Caki2 (cell line): ENCODE measurements around the gene DCXR. TPM values are rescaled to one million over a fixed set of nuclear protein-coding genes. Genes with fewer than 3 reads are reported as not detected.
A peak's percentile ranks its signal among the peaks of the same experiment; 100 is the strongest.

Experiments
- DNase-seq: peaks from one replicate; pipeline ENCODE4 v3.0.0-alpha.2; 2015; ENCODE audit warnings: low read depth
- in situ Hi-C: cut with HindIII; loops from 2 replicates; pipeline ENCODE4 v1.10.0; 2016; ENCODE audit warnings: low sequenced_read_pairs, low pct_unique_long_range_greater_than_20kb, mixed read lengths
- total RNA-seq: library from RNA; depleted of rRNA; stranded (reverse); fragments of >200 nt; shearing (Covaris generic); gene quantifications from 2 replicates; pipeline ENCODE4 v1.2.3, GENCODE V29; 2014; ENCODE audit warnings: low replicate concordance

DCXR gene
- total RNA-seq, 1 experiment from 2014 or later = 98.4 TPM

DNA sequence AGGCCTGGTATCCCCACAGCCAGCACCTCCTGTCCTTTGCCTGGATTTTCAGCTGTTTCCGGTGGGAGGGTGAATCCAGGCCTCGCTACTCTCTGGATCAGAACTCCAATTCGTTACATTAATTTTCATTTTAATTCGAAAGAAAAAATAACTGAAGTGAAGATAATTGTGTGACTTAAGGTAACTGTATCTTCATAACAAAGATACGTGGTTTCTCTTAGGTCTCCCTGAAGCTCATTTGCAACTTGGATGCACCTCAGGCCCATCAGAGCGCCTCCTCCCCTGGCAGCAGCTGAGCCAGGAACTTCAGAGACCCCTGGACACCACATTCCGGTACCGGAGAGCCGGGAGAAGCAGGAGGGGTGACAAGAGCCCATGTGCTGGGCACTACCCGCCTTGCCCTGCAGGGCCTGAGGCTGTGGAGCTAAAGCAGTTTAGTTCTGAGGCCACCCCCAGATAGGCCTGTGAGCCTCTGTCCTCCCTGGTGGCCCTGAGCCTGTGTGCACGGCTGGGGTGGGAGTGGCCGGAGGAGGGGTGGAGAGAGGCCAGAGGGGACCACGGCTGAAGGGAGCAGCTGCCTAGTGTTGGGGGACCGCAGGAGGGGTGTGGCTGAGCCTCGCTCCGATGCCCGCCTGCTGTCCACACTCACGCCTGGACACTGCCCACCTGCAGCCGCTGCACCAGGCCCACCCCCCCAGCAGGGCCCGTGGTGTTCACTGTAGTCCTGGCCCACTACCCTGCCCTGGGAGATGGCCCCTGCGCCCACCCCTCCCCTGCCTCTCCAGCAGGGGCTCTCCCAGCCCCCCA is 39.5 kb upstream of the DCXR start:
- in situ Hi-C loops = no loop called here

DNA sequence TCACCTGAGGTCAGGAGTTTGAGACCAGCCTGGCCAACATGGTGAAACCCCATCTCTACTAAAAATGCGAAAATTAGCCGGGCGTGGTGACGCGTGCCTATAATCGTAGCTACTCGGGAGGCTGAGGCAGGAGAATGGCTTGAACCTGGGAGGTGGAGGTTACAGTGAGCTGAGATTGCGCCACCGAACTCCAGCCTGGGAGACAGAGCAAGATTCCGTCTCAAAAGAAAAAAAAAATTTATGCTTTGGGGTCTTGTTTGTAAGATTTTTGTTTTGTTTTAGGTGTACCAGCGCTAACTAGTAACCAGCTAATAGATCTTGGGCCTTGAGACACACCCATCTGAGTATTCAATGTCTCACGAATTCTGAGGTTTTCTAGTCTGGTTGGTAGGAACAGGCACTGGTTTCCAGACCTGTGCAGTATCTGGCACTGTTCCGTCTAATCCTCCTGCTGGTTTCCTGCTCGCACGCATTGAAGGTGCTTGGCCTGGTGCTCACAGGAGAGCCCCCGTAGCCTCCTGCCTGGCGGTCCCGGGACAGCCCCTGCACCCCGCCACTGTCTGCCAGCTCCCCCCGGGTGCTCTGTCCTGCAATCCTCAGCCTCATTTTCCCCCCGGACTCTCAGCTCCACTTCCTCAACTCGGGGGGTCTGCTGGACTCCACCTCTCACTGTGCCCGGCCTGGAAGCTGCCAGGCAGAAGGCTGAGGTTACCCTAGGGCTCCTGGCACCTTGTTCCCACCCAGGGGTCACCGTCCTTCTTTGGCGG is 38.7 kb upstream of the DCXR start:
- in situ Hi-C loops = no loop called here
- no peak for DNase-seq

More for the DNA sequence above, 39.5 kb upstream of the DCXR start:
- DNase-seq = no peak

DNA sequence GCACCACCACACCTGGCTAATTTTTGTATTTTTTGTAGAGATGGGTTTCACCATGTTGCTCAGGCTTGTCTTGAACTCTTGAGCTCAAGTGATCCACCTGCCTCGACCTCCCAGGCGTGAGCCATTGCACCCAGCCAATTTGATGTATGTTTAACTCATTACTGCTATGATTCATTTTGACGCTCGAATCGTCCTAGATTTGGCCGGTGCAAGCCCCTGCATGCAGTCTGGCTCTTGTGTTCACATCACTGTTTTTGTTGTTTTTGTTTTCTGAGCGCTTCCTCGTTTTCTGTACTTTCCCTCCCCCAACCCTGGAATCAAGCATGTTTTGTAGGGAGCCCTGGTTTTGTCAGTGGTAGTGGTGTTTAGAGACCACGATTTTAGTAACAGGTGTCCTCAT is 35.9 kb upstream of the DCXR start:
- no peak for DNase-seq
- in situ Hi-C loops = no loop called here

DNA sequence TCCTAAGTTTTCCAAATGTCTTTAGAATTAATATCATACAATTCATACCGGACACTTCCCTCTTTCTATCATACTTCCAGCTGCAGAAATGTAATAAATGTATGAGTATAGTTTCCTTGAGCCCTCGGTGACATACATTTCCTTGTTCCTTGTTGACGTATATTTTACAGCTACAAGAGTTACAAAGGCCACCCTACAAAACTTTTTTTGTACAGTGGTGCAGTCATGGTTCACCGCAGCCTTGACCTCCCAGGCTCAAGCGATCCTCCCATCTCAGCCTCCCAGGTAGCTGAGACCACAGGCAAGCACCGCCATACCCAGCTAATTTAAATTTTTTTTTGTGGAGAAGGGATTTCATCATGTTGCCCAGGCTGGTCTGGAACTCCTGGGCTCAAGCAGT is 35.3 kb upstream of the DCXR start:
- DNase-seq = no peak
- in situ Hi-C loops = no loop called here

DNA sequence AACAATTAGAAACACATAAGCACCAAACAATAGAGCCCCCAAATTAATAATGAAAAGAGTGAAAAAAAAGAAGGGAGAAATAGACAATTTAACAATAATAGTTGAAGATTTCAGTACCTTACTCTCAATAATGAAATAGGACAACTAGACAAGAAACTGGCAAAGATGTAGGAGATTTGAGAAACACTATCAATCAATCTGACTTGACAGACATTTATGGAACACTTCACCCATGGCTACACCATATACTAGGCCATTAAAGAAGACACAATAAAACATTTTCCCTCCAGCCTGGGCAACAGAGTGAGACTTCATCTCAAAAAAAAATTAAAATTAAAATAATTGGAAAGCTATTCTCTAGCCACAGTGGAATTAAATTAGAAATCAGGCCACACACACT is 33.1 kb upstream of the DCXR start:
- in situ Hi-C loops = no loop called here
- DNase-seq = no peak

DNA sequence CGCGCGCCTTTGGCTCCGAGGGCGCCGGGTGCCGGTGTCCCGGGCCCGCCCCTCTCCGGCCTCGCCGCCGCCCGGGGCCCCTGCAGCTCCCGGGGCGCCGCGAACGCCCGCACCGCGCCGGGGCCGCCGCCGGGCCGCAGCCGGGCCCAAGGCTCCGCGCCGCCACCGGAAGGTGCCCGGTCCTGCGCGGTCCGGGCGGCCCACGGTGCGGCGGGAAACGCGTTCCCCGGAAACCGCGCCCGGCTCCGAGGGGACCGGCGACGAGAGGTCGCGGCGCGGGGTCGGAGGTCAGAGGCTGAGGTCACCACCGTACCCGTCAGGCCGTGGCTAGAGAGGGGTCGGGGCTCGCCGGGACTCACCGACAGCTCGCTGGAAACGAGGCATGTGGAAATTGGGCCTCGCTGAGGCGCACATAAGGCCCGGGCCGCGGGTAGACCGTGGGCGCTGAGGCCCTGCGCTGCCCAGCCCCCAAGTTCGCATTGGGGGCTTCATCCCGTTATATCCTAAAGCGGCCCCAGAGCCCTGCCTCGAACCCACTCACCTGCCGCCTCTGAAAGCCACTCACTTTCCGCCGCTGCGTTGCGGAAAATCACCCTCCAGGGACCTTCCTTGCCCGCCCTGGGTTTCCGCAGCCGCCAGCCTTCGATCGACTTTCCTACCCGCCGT is 28.3 kb upstream of the DCXR start, which contains the start of gene DUS1L:
Gene DUS1L (minus strand): TSS at position 167 of the 666 bp plus-strand sequence. CDS start 745 bp downstream, outside the sequence.
- in situ Hi-C loops = no loop called here

DNA sequence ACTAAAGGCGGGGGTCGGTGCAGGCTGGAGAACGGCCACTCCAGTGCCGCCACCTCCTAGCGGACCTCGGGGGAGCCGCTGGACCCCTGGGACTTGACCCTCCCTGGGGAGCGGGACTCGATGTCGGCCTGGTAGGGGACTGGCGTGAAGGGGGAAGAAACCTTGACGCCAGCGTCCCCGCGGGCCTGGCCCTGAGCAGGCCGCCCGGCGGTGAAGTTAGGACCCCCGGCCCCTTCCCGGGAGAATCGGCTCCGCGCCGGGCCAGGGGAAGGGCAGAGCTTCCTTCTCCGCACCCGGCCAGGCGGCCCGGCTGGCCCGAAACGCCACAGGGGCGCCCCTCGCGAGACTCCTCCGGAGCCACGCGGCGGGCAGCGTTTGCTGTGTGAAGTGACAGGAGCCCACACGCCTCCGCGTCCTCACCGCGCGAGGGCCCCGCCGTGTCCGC is 27.7 kb upstream of the DCXR start:
- in situ Hi-C loops = no loop called here
- no peak for DNase-seq

More for the DNA sequence above, 28.3 kb upstream of the DCXR start, which contains the start of gene DUS1L:
- peak; percentile 34 for DNase-seq

DNA sequence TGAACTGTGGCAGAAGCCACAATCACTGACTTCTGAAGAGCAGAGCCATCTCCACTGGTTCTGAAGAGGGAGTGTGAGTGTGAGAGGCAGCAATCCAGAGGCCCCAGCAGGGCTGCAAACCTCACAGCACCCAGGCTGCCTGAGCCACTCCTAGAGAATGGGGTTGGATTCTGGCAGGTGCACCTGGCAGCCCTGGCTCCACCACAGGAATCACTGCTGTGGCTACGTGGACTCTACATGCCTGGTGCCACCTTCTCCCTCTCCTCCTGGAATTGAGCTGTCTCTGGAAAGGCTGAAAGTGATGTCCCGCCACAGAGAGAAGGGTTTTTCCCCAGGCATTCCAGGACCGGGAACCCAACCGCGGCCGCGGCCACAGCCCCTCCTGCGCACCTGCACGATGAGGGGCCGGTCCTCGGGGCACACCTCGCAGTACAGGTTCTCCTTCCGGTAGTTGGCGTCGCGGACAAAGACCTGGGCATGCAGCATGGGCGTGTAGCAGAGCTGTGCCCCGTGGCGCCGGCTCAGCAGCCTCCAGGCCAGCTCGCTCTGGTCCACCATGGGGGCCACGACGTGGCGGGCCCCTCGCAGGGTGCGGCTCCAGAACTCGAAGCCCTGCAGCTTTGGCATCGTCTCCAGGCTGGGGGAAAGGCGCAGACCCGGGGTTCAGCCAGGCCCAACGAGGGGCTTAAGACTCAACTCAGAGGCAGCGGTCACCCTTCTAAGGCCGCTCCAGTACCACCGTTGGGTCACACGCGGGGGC is 27.1 kb upstream of the DCXR start:
- no peak for DNase-seq
- in situ Hi-C loops = no loop called here

DNA sequence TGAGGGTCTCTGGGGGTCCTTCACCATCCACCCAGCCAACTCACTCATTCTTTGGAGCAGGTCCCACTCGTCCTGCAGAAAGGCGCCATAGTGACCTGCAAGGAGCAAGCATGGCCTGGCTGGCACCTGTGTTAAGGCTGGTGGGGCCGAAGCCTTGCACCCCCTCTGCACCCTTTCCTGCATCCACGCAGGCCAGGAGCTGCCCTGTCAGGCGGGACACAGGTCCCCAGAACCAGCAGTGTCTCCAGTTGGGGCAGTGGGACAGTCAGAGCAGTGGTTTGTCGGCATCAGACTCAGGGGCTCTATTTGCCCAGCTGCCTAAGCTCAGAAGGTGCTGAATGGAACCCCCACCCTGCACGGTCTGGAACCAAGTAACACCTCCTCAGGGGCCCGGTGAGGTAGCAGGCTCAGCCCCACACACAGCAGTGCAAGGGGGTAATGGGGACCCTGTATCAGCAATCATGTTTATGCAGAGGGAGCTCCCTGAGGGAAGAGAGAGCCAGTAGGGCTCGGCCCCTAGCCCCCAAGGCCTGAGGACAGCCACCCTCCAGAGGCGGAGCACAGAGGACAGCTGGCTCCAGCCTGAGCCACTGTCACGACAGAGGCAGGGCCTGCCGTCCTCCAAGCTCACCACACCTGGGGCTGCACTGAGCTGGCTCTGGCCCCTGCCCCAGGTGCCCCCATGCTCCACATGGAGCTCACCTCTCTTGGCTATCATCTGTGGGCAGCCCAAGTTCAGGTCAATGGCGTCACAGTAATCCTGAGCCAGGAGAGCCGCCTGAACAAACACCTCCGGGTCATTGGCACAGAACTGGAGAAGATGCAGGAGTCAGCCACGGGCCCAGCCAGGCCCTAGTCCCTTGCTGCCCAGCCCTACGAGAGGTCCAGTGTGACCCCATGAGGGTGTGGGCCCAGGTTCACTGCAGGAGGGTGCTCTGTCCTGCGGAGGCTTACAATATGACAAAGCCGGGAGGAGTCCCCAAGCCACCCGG is 26.2 kb upstream of the DCXR start:
- in situ Hi-C loops = no loop called here
- DNase-seq = no peak

DNA sequence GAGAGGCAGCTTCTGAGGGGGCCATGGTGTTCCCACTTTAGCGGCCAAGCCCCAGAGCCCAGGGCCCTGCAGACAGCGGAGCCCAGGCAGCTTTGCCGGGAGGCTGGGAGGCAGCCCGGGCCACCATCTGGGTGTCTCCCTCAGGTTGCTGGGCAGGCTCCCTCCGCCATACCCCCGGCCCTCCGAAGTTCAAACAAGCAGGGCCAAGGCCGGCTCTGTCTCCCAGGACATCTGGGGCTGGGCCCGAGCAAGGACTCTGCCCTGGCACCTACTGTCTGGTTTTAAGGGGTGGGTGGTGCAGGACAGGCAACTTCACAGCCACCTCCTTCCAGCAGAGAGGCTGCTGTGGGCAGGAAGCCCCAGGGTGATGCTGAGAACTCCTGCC is 25.5 kb upstream of the DCXR start:
- in situ Hi-C loops = no loop called here
- no peak for DNase-seq

DNA sequence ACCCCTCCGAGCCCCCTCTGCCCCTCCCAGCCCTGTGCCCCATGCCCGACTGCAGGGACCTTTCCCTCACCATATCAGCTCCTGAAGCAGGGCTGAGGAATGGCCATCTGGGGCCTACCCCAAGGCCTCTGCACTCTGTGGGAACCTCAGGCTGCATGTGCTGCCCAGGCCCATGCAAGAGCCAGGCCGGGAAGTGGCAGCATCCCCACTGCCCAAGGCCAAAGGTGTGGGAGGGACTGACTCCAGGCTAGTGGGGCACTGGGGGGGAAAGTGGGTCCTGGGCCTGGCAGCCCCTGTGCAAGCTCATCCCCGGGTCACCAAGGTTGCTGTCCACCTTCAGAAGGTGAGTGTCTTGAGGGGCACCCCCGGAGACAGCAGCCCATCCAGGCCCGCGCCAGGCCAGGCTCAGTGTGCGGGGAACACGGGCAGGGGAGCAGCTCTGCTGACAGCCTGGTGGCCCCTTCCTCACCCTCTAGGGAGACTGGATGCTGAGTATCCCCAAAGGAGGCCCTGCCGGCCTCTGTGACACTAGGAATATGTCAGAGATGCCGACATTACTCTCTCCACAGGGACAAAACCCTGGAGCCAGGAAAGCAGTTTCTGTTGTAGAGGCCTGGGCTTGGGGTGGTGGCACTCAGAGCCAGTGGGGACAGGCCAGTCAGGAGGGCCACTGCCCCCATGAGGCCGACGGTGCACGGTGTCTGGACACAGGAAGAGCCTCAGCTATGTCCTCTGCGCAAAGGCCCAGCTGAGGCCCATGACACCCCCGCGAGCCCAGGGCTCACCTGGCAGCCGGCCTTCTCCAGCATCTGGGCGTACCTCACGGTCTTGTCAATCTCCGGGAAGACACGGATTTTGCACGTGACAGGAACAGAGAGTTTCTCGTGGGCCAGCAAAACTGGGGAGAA is 24.8 kb upstream of the DCXR start:
- no peak for DNase-seq
- in situ Hi-C loops = no loop called here

DNA sequence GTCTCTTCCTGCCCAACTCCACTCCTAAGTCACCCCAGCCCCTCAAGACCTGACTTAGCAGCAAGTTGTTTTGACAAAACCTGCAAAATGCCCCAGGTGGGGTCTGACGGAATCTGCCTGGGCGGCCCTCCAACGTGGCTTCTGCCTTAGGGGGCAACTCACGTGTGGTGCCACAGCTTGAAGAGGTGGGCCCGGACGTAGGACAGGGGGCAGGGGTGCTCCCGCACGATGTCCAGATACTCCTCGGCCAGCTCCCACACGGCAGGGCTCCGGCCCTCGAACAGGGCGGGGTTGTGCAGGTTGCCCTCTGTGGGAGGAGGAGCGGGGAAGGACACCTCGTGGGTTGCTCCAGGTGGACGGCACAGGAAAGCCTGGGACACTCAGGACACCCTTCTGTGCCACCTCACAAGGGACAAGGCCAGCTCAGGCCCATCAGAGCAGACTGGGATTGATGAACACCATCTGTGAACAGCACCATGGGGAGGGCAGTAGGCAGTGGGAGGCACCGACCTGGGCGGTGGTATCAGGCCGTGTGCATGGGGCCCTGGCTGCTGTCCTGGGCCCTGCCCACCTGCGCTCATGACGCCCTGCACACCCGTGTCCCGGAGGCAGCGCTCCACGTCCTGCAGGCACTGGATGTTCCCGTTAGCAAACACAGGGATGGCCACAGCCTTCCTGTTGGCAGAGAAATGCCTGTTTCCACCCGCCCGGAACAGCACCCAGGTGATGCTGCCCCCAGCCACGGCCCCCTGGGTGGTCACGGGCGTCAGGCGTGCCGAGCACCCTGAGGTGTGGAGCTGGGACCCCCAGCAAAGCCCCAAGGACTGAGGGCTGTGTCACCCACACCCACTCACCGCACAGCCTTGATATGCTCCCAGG is 23.8 kb upstream of the DCXR start:
- DNase-seq = no peak
- in situ Hi-C loops = no loop called here

DNA sequence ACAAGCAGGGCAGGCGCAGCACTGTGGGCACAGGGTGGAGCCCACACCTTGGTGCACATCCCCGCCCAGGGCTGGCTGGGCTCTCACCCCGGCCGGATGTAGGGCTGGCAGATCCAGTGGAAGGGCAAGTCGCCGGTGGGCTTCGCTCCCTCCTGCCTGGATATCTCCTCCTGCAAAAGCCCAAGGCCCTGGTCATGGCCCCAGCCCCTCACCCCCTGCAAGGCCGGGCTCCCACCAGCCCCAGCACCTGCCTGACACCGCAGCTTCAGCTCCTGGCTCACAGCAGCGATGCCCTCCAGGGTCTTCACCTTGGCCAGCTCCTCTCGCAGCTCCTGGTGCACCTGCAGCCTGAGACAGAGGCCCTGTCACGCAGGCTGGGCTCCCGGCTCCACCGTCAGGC is 23.1 kb upstream of the DCXR start:
- DNase-seq = no peak
- in situ Hi-C loops = no loop called here

DNA sequence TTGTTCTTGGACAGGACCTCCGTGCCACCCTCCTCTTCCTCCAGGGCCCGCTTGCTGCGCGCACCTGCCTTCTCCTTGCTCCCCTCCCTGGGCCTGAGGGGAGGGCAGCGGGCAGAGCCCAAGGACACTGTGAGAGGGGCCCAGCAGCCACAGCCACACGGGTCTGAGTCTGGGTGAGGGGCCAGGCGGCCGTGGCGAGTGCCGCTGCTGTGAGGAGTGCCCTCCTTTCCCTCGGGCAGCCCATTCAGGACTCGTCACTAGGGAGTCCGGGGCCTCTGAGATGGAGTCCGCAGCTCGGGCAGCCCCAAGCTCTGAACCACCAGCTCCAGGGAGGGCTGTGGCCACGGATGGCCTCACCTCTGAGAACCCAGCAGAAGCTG is 22.5 kb upstream of the DCXR start:
- in situ Hi-C loops = no loop called here
- DNase-seq = no peak

DNA sequence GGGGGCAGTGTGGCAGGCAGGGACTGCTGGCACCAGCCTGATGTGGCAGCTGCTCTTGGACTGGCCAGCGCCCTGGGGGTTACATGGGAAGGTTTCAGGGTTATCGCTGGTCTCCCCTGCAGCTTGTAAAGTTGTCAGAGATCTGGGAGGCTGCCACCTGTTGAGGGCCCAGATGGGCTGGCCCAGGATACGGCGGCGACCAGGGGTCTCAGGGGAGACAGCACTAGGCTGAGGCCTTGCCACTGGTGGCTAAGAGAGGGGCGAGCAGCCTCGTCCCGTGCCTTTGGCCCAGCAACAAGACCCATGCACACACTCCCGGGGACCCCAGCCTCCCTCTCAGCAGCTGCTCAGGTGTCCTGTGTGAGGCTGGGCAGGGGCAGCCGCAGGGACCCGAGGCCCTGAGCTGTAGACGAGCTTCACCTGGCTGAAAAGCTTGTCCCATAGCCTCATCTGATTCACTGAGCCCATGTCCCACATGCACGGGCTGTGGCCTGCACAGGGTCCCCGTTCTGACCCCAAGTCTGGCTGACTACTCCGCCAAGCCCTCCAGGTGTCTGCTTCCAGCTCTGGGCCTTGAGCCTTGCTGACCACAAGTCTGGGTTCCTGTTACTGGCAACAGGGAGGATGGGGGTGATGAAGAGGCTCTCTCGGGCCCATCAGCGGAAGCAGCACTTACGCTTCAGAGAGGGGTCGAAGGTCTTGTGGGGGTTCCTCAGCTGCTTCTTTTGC is 21.9 kb upstream of the DCXR start:
- DNase-seq = no peak
- in situ Hi-C loops = no loop called here
